T-helper 2 cell treated with Interferon-gamma antibody and Interleukin-4, amounts not matched to agents 100 ng/mL and 5 ng/mL, for 36 hours (primary cell): ENCODE data around the gene BTF3L4. TPM values are rescaled to one million over a fixed set of nuclear protein-coding genes. Genes with fewer than 3 reads are reported as not detected.

Experiments used
- intact Hi-C: fragments of 100-400 bp; cut with micrococcal nuclease; formaldehyde crosslinking; loops from one replicate; pipeline ENCODE4 v1.15.1; 2023
- total RNA-seq: library from RNA; stranded (reverse); gene quantifications from 2 replicates; pipeline ENCODE4 v1.2.3, GENCODE V29; 2022

Gene BTF3L4
- total RNA-seq, 1 donor from 2014 or later, result 37.9 TPM

DNA sequence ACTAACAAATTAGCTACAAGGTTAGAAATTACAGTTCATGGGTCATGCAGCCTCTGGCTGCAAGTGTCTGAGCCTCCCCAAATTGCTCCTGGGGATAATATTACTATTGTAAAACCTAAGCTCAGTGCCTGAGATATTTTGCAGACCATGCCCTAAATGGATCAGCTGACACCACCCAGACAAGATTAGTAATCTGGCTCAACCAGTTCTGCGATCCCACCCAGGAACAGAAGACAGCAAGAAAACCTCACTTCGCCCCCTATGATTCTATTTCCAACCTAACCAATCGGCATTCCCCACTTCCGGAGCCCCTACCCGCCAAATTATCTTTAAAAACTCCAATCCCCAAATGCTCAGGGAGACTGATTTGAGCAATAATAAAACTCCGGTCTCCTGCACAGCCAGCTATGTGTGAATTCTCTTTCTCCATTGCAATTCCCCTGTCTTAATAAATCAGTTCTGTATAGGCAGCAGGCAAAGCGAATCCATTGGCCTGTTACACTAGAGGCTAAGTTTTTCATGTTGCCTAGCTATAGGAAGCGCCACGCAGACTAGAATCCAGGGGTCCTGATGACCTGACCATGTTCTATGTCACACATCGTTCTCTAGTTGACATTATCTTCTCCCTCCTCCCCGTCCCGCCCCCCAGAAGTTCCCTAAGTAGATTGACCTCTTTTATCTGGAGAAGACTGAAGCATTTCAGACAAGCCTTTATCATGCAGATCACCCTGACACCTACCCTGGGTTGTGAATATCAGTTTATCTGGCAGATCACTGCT, 63.4 kb downstream of the BTF3L4 start:
- intact Hi-C loops, result no loop called here

DNA sequence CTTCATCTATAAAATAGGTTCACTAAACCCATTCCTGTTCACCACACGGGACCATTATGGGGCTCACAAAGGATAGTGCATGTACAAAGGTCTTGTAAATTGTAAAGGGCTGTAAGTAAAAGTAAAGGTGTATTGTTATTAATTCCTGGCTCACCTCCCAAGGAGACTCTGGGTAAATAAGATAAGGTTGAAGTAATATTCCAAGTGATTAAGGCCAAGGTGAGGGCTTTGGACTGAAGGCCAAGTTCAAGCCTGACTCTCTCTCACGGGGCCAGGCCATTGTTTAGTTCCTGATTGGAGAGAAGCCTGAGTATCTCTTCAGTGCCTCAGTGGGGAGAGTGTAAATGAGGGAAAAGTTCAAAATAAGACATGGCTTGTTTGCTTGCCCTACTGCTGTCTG, 66.3 kb downstream of the BTF3L4 start:
- intact Hi-C loops, result no loop called here

DNA sequence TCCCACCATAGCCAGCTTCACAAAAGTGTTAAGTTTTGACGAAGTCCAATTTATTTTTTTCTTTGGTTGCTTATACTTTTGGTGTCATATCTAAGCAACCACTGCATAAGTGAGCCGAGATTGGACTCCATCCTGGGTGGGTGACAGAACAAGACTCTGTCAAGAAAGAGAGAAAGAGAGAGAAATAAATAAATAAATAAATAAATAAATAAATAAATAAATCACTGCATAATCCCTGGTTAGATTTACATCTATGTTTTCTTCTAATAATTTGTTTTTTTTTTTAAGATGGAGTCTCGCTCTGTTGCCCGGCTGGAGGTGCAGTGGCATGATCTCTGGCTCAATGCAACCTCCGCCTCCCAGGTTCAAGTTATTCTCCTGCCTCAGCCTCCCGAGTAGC, 67.5 kb downstream of the BTF3L4 start:
- intact Hi-C loops, result no loop called here

DNA sequence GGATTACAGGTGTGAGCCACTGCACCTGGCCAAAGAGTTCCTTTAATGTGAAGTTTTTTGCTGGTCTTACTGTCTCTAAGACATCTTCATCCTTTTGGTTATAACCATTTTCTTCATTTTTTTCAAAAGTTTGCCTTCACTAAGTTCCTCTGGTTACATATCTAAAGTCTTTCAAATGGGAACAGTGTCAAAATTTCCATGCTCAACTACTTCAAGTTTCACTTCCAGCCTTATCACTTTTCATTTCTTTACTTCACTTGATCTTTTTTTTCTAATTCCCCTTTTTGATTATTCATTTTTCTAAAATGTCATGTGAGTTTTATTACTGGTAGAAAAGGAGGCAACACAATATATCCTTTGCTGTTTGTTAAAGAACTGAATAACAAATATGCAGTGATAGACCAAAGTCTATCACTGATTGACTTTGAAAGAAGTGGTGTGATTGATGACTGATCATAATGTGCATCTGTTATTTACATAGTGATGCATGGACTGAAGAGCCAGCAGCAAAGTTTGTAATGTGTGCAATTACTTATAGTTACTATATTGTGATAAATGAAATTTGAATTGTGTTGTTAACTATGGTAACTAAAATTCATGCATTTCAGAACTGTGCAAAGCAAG, 69.8 kb downstream of the BTF3L4 start:
- intact Hi-C loops, result no loop called here

DNA sequence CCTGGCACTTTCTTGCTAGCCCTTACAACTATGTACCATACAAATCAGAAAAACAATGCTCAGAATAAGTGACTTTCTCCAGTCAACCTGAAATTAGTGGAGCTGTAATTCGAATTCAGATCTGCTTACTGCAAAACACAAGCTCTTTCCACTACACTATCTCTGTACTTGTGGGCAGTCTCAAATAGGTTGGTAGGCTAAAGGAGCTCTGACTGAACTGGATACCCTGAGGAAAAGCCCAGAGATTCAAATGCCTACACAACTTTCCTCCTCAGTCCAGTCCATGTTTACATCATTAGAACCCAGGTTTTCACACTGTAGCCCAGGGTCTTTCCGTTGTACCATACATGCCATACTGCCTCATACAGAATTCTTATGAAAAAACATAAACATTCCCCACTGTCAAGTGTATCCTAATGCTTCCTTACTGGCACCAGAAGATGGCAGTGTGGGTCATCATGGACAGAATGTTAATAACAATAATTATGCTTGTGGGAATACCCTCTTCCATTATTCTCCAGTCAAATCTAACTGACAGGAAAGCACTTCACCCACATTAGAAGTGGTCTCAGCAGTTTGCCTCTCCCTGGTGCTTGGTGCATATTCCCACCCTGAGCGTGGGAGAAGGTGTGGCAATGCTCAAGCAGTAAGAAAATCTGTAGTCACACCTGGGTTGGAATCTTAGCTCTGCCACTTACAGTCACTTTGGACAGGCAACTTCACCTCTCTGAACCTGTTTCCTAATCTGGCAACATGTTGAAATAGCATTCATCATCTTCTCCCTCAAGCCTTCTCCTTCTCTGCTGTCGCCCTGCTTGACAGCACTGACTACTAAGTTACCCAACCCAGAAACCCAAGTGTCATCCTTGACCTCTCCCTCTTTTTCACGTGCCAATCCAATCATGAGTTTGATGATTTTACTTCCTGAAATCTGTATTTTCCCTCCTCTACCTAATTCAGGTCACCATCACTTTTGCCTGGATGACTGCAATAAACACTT, 71.4 kb downstream of the BTF3L4 start:
- intact Hi-C loops, result no loop called here

DNA sequence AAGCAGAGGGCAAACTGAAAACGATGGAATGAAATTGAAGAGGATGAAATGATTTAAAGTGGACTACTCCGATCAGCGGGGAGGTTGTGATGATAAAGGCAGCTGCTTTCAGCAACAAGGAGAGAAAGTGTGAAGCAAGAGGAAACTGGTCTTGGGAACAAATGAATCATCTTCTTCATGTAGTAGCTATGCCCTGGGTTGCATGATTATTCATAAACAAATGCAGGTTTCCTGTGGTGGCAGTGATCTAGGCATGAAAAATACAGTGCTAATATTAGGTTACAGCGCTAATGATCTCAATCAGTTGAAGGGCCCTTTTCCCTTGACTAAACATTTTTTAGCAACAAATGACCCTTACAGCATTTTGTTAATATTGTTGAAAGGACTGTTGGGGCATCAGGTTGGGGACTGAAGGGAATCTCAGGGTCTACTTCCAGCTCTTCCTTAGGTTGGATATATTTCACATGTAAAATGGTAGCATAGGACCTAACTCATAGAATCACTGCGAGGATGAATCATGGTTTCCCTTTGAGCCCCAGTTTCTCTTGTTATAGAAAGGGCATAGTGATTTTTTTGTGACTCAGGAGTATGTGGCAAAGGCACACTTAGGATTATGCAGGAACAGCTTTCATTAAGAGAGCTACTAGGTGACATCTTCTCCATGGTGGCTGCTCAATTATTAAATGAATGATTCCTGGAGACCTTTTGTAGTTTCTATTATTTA, 83.9 kb downstream of the BTF3L4 start:
- intact Hi-C loops, result loop anchor here (5.0 kb wide), 2 partner anchors 83 to 547 kb away; partner anchors contain the start of genes BTF3L4 and TXNDC12

Other genes starting within 250 kb of the BTF3L4 start
- gene NRDC, start 177.6 kb upstream of the BTF3L4 start, total RNA-seq, result 171 and 176 TPM in 2 replicates
- gene RAB3B, start 65.6 kb upstream of the BTF3L4 start, total RNA-seq, result 0.05 TPM in 2 replicates
- 13.2 and 16.0 TPM in 2 replicates for gene KTI12, start 22.5 kb upstream of the BTF3L4 start, total RNA-seq
- 54.9 and 59.4 TPM in 2 replicates for gene TXNDC12, start 1.1 kb upstream of the BTF3L4 start, total RNA-seq
- 1.8 and 1.9 TPM in 2 replicates for gene ZFYVE9, start 85.8 kb downstream of the BTF3L4 start, total RNA-seq